Aorta (tissue), 5 donors: ENCODE measurements around the gene PAQR5. TPM values are rescaled to one million over a fixed set of nuclear protein-coding genes. Genes with fewer than 3 reads are reported as not detected.
A peak's percentile ranks its signal among the peaks of the same experiment; 100 is the strongest.
"Not testable (repeated sequence)": the region's sequence is repeated elsewhere in the genome, so short reads cannot be mapped to it uniquely, and the experiment has no call there.

Source experiments
- ATAC-seq: fragments of 200-7000 bp; cut with Tn5 transposase; one replicate; pipeline ENCODE4 v1.9.1; 2022; ENCODE audit warnings: moderate library complexity; ENCODE audit not compliant: low FRiP score
- DNase-seq, 2 donors: peaks; one replicate each; pipeline ENCODE4 v3.0.0-alpha.2; 2020
- H3K27ac ChIP-seq, 2 donors: one replicate each; pipeline ENCODE4 v1.5.1; 2013; ENCODE audit warnings: low read length in 2 of 2, mild to moderate bottlenecking in 2 of 2, moderate library complexity in 2 of 2, control low read depth in 1 of 2, inconsistent platforms in 1 of 2, low read depth in 1 of 2
- H3K27me3 ChIP-seq, 2 donors: one replicate each; pipeline ENCODE4 v1.6.1; 2013; ENCODE audit warnings: control low read depth in 1 of 2, low read length in 1 of 2, mild to moderate bottlenecking in 1 of 2, moderate library complexity in 1 of 2; ENCODE audit not compliant: insufficient read depth in 2 of 2, control insufficient read depth in 1 of 2
- H3K36me3 ChIP-seq, 2 donors: one replicate each; pipeline ENCODE4 v1.6.1; 2013; ENCODE audit warnings: control low read depth in 1 of 2, low read length in 1 of 2, mild to moderate bottlenecking in 1 of 2; ENCODE audit not compliant: insufficient read depth in 2 of 2, control insufficient read depth in 1 of 2
- H3K4me1 ChIP-seq, 2 donors: one replicate each; pipeline ENCODE4 v1.6.1; 2013; ENCODE audit warnings: low read length in 2 of 2, control low read depth in 1 of 2, mild to moderate bottlenecking in 1 of 2, moderate library complexity in 1 of 2; ENCODE audit not compliant: insufficient read depth in 2 of 2, control insufficient read depth in 1 of 2
- H3K4me3 ChIP-seq, 2 donors: one replicate each; pipeline ENCODE4 v1.5.1; 2013; ENCODE audit warnings: low read length in 2 of 2, control low read depth in 1 of 2, mild to moderate bottlenecking in 1 of 2
- H3K9me3 ChIP-seq: one replicate; pipeline ENCODE4 v1.6.1; 2013; ENCODE audit warnings: mild to moderate bottlenecking, low read length; ENCODE audit not compliant: control insufficient read depth
- whole genome bisulfite sequencing, 2 donors: extraction: QIAGEN DNeasy Blood & Tissue Kit; methylation state at CpG; one replicate each; pipeline ENCODE4 v1.1.7; 2013; 5-methylcytosine and 5-hydroxymethylcytosine counted together
- intact Hi-C, 2 donors: fragments of 100-400 bp; cut with DNase I; formaldehyde crosslinking; loops; one replicate each; pipeline versions ENCODE4 v1.14.2 to v1.15.0; 2022
- polyA plus RNA-seq, 2 donors: library from polyadenylated mRNA; stranded (reverse); fragments of 200-250 nt; gene quantifications; one replicate each; pipeline ENCODE4 v1.2.3, GENCODE V29; 2013
- total RNA-seq, 2 donors: library from RNA; stranded (reverse); fragmentation: NEBNext Ultra II Directional; extraction: Animal tissue kit (Norgen Biotek cat#: 25700); gene quantifications; one replicate each; pipeline ENCODE4 v1.2.1, GENCODE V29; 2021
- donor health status: healthy with polysubstance abuse.
- donor health status: Bipolar disorder and iron deficiency.
- donor health status: DM: no; HTN: no; CAD: no.
- donor health status: DM: no; HTN: no; CAD: no.
- donor health status: DM: yes; HTN: yes; CAD: no.

Gene PAQR5
- total and polyA plus RNA-seq, 4 donors, result 0.31 to 1.9 (median 0.54) TPM

DNA sequence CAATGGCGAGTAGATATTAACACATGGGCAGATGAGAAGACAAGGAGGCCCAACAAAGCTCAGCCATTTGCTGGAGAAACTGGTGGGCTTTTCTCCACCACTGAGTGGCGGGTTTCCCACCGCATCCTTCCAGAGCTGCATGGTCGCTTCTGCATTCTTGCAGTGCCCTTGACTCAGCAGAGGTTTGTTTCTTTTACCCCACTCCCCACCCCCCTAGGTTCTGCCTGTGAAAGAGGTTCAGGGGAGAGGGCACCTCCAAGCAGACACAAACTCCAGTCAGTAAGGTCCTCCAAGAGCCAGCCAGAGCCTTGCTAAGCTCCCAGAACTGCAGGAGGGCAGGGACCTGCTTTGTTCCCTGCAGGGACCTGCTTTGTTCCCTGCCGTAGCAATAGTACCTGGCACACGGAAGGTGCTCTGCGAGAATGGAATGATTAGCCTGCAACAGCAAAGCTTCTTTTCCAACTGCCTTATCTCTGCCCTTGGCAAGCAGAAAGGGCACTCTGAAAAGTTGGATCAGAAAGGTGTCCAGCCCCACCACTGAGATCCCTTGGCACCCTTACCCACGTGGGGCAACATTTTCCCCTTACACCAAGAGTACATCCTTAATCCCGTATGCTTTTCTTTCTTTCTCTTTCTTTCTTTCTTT lies 1.4 kb downstream of the PAQR5 start:
- WGBS, 2 donors, result 26 to 36% methylated on average over 9 of the region's 9 CpGs
- Histone ChIP-seq H3K27me3 (no peaks in the 10 kb centered on the region), H3K36me3 (no peaks in the 10 kb centered on the region), H3K9me3 (no peaks in the 10 kb centered on the region), H3K4me3 (no peak overlapping the region), H3K4me1 (no peaks in the 10 kb centered on the region), H3K27ac (no peak overlapping the region)
- ATAC-seq (no peak), DNase-seq (peak; percentile 9 to 38)
- intact Hi-C loops, result no loop called here

DNA sequence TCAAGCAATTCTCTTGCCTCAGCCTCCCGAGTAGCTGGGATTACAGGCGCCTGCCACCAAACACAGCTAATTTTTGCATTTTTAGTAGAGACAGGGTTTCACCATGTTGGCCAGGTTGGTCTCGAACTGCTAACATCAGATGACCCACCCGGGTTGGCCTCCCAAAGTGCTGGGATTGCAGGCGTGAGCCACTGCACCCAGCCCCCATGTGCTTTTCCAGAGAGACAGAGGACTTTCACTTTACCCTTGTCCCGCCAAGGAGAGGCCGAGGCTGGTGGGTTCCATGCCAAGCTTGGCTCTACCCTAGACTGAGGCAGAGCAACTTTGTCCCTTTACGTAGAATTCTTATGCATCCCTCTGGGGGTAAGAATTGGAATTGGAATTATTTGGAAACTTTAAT lies 2.4 kb downstream of the PAQR5 start:
- intact Hi-C loops, H3K4me1 ChIP-seq, ATAC-seq, H3K9me3 ChIP-seq, H3K4me3 ChIP-seq, H3K27ac ChIP-seq, H3K27me3 ChIP-seq, H3K36me3 ChIP-seq: not testable (repeated sequence)
- DNase-seq, result peak; percentile 11 to 65
- WGBS, 2 donors, result 85 to 86% methylated on average over 8 of the region's 8 CpGs

DNA sequence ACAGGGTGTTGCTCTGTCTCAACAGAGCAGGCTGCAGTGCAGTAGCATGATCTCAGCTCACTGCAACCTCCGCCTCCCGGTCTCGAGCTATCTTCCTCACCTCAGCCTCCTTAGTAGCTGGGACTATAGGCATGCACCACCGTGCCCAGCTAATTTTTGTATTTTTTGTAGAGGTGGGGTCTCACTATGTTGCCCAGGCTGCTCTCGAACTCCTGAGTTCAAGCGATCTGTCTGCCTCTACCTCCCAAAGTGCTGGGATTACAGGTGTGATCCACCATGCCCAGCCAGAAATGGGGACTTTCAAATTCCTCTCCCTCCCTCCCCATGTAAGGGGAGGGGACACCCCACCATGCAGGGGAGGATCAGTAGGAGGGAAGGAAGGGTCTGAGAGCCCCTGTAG lies 3.4 kb downstream of the PAQR5 start:
- H3K27ac ChIP-seq, H3K9me3 ChIP-seq, H3K4me1 ChIP-seq, H3K36me3 ChIP-seq, DNase-seq, H3K4me3 ChIP-seq, H3K27me3 ChIP-seq, intact Hi-C loops, ATAC-seq: not testable (repeated sequence)
- whole genome bisulfite sequencing, 2 donors, result 90 to 91% methylated on average over 6 of the region's 6 CpGs

DNA sequence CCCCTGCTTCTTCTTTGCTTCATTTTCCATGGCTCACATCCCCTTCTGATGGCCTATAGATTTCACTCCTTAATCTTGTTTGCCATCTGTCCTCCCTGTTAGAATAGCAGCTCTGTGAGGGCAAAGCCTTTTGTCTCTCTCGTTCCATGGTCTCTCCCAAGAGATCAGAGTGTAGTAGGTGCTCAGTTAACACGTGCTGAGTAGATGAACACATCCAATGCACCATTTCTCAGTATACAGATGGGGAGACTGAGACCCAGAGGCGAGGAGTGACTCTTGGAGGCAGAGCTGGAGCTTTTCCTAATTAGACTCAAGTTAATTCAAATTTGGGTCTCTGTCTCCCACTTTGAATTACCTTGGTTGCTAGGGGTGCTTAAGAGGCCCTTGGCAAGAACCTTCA lies 4.2 kb downstream of the PAQR5 start:
- H3K36me3 ChIP-seq, result no peaks in the 10 kb centered on the region
- ATAC-seq (no peak), DNase-seq (no peak)
- no peak overlapping the region for H3K27ac ChIP-seq
- no peak overlapping the region for H3K4me3 ChIP-seq
- H3K4me1 ChIP-seq, result no peaks in the 10 kb centered on the region
- intact Hi-C loops, result no loop called here
- WGBS, 2 donors, result 78 to 93% methylated on average over 3 of the region's 3 CpGs
- H3K27me3 ChIP-seq, result no peaks in the 10 kb centered on the region
- H3K9me3 ChIP-seq, result no peaks in the 10 kb centered on the region

DNA sequence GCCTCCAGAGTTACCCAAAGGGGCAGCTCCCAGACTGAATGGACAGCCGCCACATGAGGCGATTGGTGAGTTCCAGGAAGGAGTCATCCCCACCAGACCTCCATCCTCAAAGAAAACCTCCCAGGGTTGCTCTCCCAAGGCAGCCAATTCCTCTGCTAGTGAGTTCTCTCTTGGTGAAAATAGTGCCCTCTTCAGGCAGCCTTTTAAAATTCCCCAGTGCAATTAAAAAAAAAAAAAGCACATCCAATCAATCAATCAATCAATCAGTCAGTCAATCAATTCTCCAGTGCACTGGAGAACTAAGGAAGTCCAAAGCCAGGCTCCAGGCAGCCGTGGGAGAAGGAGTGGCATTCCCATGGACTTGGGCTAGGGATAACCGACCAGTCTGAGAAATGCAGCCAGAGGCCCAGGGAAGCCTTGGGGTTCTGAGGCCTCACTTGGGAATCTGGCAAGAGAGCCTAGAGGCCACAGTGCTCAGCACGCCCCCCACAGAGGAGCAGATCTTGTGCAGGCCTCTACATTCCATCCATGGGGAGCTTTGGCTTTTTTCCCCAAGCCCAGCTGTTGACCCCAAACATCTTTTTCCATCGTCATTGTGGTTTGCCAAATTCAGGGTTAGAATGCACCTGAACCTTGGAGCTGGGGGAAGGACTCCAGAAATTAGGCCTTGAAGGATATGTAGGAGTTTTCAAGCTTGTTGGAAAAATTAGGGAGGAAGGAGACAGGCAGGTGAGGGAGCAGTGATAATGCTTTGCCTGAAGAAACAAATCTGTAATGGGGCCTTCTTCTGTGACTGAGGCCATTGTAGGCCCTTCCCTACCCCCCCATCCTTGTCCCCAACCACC lies 4.8 kb downstream of the PAQR5 start:
- DNase-seq (peak; percentile 28 to 36), ATAC-seq (no peak)
- H3K9me3 ChIP-seq, result no peaks in the 10 kb centered on the region
- H3K27ac ChIP-seq, result no peak overlapping the region
- no peaks in the 10 kb centered on the region for H3K27me3 ChIP-seq
- 85 to 93% methylated on average over 6 of the region's 6 CpGs for WGBS, 2 donors
- no peaks in the 10 kb centered on the region for H3K4me1 ChIP-seq
- intact Hi-C loops, result no loop called here
- H3K4me3 ChIP-seq, result no peak overlapping the region
- no peaks in the 10 kb centered on the region for H3K36me3 ChIP-seq

DNA sequence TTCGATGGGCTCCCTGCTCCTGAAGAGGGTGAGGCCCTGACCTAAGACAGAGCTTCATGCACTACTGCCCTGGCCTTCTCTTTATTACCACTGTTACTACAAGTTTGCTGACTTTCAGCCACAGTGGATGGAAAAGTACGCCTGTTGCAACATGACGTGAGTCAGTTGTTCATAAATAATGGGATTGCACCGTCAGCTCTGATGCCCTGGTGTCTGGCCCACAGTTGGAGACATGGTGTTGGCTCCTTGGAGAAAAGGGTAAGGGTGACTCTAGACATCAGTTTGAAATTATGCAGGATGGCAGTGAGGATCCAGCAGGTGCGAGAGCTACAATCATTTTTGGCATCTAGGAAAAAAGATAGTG lies 5.5 kb downstream of the PAQR5 start:
- no peaks in the 10 kb centered on the region for H3K4me1 ChIP-seq
- H3K27ac ChIP-seq, result no peak overlapping the region
- DNase-seq (peak; percentile 20 to 37), ATAC-seq (no peak)
- WGBS, 2 donors, result 72 to 92% methylated on average over 5 of the region's 5 CpGs
- no peaks in the 10 kb centered on the region for H3K36me3 ChIP-seq
- no peaks in the 10 kb centered on the region for H3K9me3 ChIP-seq
- intact Hi-C loops, result no loop called here
- no peak overlapping the region for H3K4me3 ChIP-seq
- H3K27me3 ChIP-seq, result no peaks in the 10 kb centered on the region

DNA sequence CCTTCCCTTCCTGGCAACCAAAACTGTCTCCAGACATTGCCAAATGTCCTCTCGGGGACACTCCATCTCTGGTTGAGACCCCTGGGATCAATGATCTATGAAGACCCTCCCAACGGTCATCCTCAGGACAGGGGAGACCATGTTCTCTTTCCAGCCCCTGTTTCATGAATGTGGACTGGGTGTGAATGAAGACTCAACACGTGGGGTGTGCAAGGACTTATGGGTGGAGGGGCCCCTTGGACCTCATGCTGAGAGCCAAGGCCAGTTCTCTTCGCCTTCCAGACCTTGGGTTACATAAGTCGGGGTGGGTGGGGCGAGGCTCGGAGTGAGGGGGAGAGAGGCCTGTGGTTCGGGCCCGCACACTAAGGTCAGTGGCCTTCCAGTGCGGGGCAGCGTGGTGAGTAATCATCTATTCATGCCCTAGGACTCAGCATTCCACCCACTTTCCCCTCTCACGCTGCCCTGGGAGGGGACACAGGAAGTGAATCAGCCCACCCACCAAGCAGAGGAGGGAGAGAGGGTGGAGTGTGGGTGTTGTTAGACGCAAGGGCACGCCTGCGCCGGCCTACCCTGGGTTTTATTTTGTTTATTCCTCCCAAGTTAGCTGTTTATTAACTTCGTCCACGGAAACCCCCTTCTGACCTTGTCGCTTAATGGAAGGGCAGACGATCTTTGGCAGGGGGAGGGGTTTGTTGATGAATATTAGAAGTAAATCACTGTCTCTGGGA lies 6.7 kb downstream of the PAQR5 start:
- H3K27me3 ChIP-seq, result no peaks in the 10 kb centered on the region
- intact Hi-C loops, result no loop called here
- no peak overlapping the region for H3K27ac ChIP-seq
- no peaks in the 10 kb centered on the region for H3K36me3 ChIP-seq
- DNase-seq, result peak; percentile 55 to 76
- no peak overlapping the region for H3K4me3 ChIP-seq
- 72 to 81% methylated on average over 20 of the region's 20 CpGs for WGBS, 2 donors
- ATAC-seq, result peak; percentile 58
- H3K4me1 ChIP-seq, result no peaks in the 10 kb centered on the region
- no peaks in the 10 kb centered on the region for H3K9me3 ChIP-seq

DNA sequence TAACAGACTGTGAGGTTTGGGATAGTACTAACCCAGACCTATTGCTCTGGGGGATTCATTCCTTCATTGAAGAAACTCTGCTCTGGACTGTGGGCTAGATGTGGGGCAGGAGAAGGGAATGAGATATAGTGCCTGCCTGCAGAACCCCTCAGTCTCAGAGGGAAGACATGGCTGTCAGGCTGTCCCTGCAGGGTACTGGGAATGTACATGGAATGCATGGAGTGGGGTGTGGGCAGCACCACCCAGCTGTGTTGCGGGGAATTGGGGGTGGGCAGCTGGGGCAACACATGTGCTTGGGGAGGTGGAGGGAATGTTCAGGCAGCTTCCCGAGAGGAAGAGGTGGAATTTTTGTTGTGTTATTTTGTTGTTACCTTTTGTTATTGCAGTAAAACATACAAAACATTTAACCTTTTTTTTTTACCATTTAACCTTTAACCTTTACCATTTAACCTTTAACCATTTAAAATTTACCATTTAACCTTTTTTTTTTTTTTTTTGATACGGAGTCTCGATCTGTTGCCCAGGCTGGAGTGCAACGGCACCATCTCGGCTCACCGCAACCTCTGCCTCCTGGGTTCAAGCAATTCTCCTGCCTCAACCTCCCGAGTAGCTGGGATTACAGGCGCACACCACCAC lies 7.3 kb downstream of the PAQR5 start:
- Histone ChIP-seq H3K9me3 (no peaks in the 10 kb centered on the region), H3K4me1 (no peaks in the 10 kb centered on the region), H3K4me3 (no peak overlapping the region), H3K27me3 (no peaks in the 10 kb centered on the region), H3K27ac (no peak overlapping the region), H3K36me3 (no peaks in the 10 kb centered on the region)
- intact Hi-C loops, result no loop called here
- ATAC-seq (no peak), DNase-seq (peak; percentile 9 to 21)
- WGBS, 2 donors, result 84 to 88% methylated on average over 9 of the region's 9 CpGs
